GM18951 (cell line): ENCODE measurements around the gene TRIM2.

ENCODE experiments used
- POLR2A ChIP-seq: IDR thresholded peaks from 4 replicates; pipeline ENCODE4 v1.6.1; 2011; ENCODE audit warnings: mild to moderate bottlenecking; ENCODE audit not compliant: insufficient read length, insufficient read depth; ENCODE audit errors: extremely low read depth
- in situ Hi-C: fragments of 300-500 bp; cut with MboI; formaldehyde crosslinking; loops from one replicate; pipeline ENCODE4 v1.12.0; 2022; ENCODE audit warnings: low sequenced_read_pairs, mixed read lengths, inconsistent platforms; ENCODE audit not compliant: unreplicated experiment

The TRIM2 gene

GRCh38 chr4:153241970-153242838, 38.0 kb downstream of the TRIM2 start:
- in situ Hi-C loops = no loop called here
- no peak for TF ChIP-seq POLR2A

DNA sequence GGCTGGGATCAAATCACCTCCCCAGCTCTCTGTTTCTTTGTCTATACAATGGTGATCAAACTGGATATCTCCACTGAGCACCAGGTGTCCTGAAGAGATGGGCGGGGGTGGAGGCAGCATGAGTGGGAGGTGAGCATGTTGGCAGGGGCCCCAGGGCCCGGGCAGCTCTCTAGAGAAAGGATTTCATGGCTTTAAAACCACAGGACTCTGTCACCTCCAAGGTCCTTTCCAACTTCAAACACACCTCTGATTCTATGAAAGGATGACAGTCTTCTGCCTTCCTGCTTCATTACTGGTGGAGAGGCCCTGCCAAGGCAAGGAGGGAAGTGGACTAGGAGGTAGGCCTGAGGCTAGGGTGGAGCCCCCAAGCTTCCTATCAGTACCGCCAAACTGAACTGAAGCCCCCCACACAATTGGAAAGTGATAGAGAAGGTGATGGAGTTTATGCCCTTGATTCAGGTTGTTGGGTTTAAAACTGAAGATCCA, 38.6 kb downstream of the TRIM2 start:
- no peak for TF ChIP-seq POLR2A
- in situ Hi-C loops = no loop called here

GRCh38 chr4:153243468-153243867, 39.2 kb downstream of the TRIM2 start:
- in situ Hi-C loops = no loop called here

GRCh38 chr4:153244969-153245368, 40.7 kb downstream of the TRIM2 start:
- in situ Hi-C loops = no loop called here
- TF ChIP-seq POLR2A = no peak

More at GRCh38 chr4:153243468-153243867, 39.2 kb downstream of the TRIM2 start:
- TF ChIP-seq POLR2A = no peak

DNA sequence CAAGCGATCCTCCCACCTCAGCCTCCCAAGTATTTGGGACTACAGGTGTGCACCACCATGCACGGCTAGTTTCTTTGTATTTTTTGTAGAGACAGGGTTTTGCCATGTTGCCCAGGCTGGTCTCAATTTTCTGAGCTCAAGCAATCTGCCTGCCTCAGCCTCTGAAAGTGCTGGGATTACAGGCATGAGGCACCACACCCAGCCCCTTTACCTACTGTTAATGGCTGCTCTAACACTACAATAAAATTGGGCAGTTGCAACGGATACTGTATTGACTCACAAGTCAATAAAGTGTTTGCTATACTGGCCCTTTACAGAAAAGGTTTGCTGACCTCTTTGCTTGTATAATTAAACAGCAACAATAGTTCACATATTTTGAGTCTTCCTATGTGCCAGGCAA, 41.5 kb downstream of the TRIM2 start:
- in situ Hi-C loops = no loop called here
- TF ChIP-seq POLR2A = no peak

DNA sequence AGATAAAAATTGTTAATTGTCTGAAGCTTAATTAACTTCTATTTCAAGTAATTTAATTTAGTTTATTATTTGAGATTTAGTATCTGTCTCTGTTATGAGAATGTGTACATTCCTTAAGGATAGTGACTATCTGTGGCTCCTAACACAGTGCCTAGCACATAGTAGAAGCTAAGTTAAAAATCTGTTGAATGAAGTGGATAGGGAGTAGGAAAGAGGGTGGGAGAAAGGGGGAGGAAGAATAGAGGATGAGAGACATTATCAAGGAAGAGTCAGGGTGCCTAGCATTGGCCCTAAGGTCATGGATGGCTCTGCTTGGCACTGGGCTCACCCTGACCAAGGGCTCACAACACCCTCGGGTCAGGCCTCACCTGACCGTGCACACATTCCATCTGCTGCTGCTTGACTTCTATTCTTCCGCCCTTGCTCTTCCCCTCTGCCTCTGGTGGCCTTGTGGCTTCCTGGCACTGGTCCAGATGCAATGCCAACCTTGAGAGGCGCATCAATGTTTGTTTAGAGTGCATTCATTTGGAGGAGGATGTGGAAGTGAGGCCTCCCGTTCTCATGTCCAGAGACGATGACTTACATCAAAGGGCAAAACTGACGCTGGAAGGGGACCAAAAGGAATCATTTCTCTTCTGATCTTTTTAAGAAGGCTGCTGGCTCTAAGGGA, 42.3 kb downstream of the TRIM2 start:
- TF ChIP-seq POLR2A = no peak
- in situ Hi-C loops = no loop called here

DNA sequence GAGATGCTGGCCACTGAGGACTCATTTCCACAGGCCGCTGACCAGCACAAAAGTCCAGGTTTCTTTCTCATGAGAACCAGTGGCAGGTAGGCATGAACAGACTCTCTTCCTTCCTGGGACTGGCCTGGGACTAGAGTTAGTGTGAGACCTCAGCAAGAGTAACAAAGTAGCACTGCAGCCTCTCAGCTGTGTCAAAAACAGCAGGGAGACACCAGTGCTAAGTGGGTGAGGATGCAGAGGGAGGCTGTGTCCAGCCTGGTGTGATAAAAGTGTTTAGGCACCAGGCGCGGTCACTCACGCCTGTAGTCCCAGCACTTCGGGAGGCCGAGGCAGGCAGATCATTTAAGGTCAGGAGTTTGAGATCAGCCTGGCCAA, 42.9 kb downstream of the TRIM2 start:
- in situ Hi-C loops = no loop called here
- TF ChIP-seq POLR2A = no peak

DNA sequence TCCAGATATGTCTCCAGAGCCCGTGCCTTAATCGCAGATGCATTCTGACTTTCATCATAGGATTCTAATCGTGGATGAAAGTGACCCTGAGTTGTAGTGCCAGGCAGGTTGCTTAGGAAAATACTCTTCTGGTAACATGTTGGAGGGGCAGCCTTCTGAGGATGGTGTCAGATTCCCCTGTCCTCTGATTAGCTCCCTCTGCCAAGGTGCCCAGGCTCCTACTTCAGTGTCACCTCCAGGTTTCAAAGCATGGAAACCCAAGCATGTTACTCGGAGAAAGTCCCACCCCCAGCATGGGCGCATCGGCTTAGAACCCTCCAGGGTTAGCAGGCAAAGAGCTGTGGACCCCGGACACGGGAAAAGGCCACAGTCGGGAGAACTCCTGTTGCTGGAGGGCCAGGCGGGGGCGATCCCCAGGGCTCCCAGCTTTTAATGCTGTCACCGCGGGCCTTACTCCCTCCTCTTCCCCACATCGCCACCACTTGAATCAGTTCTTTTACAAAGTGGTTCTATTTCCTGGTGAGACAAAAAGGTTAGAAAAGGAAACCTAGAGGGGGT, 44.5 kb downstream of the TRIM2 start:
- TF ChIP-seq POLR2A = no peak
- in situ Hi-C loops = no loop called here

- in situ Hi-C loops = no loop called here
Measured at GRCh38 chr4:153249199-153250041, 45.2 kb downstream of the TRIM2 start.

DNA sequence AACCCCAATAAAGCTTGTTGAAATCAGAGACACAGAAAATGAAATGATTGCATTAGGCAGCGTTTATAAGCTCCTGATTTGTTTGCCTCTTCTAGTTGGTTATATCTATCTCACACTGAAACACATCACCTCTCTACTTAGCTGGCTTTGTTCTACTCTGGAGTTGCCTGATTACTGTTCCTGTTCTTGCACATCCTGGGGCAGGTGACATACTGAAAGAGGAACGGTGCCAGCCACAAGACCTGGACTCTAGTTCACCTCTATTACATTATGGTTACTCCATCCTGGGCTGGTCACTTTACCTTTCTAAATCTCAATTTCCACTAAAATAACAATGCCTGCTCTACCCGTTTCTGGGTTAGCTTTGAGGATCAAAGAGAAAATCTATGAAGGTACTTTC, 47.9 kb downstream of the TRIM2 start:
- no peak for TF ChIP-seq POLR2A
- in situ Hi-C loops = no loop called here

More at GRCh38 chr4:153249199-153250041, 45.2 kb downstream of the TRIM2 start:
- no peak for TF ChIP-seq POLR2A

- TF ChIP-seq POLR2A = no peak
- in situ Hi-C loops = no loop called here
Measured at GRCh38 chr4:153255233-153255632, 51.0 kb downstream of the TRIM2 start.

GRCh38 chr4:153257151-153257620, 52.9 kb downstream of the TRIM2 start:
- no peak for TF ChIP-seq POLR2A
- in situ Hi-C loops = no loop called here

- in situ Hi-C loops = no loop called here
- TF ChIP-seq POLR2A = no peak
Measured at GRCh38 chr4:153257991-153258390, 53.7 kb downstream of the TRIM2 start.
